C4-2B (cell line): ENCODE data around the gene NTRK2.

ENCODE experiments used
- ZFX ChIP-seq: fragments of 450-650 bp; IDR thresholded peaks from 2 replicates; pipeline ENCODE4 v1.6.1; 2017
- TF ChIP-seq, protein P1 (sequence below): fragments of 450-650 bp; conservative IDR thresholded peaks from 2 replicates; pipeline ENCODE4 v1.5.1; 2017; ENCODE audit warnings: mild to moderate bottlenecking

DNA sequence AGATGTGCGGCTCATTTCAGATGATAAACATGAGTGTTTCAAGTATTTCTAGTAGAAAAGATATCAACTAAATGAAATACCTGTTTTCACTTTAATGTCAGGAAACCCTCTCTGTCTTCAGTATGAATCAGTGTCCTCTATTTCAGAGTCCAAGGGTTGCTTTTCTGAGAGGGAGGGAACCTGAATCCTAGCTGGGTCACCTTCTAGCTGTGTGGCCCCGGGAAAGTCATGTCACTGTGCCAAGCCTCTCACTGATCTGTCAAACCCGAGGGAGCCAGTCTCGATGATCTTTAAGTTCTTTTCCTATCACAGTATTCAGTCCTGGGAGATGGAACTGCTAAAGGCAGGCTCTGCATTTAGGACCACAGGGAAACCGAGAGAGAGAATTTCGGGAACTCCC, 258.9 kb downstream of the NTRK2 start:
- TF ChIP-seq, protein P1, sequence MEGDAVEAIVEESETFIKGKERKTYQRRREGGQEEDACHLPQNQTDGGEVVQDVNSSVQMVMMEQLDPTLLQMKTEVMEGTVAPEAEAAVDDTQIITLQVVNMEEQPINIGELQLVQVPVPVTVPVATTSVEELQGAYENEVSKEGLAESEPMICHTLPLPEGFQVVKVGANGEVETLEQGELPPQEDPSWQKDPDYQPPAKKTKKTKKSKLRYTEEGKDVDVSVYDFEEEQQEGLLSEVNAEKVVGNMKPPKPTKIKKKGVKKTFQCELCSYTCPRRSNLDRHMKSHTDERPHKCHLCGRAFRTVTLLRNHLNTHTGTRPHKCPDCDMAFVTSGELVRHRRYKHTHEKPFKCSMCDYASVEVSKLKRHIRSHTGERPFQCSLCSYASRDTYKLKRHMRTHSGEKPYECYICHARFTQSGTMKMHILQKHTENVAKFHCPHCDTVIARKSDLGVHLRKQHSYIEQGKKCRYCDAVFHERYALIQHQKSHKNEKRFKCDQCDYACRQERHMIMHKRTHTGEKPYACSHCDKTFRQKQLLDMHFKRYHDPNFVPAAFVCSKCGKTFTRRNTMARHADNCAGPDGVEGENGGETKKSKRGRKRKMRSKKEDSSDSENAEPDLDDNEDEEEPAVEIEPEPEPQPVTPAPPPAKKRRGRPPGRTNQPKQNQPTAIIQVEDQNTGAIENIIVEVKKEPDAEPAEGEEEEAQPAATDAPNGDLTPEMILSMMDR: no peak
- no peak for TF ChIP-seq ZFX
